Measurements from ENCODE around the gene RUSC2.

RUSC2 gene

DNA sequence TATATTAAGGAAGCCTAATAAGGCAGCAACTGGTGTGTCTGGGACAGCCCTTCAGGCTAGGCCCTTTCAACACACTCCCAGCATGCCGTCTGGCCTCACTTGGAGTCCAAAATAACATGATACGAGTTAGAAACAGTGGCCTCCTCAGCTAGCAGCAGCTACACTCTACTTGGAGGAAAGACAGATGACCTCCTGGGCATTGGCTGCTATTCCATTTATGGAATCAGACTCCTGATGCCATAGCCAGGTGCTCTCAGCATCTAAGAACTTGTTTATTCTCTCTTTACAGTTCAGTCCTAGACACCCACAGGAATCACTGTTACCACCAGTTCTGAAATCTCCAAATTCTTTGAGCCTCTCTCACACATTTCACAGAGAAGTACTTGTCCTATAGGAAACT is 31.8 kb downstream of the RUSC2 start:
- no peak for TF ChIP-seq FOXP2 (optimal IDR thresholded peaks at IDR 0.05; ENCODE audit: borderline replicate concordance, extremely low read depth, extremely low read length, insufficient read depth)
- TF ChIP-seq, protein P1, sequence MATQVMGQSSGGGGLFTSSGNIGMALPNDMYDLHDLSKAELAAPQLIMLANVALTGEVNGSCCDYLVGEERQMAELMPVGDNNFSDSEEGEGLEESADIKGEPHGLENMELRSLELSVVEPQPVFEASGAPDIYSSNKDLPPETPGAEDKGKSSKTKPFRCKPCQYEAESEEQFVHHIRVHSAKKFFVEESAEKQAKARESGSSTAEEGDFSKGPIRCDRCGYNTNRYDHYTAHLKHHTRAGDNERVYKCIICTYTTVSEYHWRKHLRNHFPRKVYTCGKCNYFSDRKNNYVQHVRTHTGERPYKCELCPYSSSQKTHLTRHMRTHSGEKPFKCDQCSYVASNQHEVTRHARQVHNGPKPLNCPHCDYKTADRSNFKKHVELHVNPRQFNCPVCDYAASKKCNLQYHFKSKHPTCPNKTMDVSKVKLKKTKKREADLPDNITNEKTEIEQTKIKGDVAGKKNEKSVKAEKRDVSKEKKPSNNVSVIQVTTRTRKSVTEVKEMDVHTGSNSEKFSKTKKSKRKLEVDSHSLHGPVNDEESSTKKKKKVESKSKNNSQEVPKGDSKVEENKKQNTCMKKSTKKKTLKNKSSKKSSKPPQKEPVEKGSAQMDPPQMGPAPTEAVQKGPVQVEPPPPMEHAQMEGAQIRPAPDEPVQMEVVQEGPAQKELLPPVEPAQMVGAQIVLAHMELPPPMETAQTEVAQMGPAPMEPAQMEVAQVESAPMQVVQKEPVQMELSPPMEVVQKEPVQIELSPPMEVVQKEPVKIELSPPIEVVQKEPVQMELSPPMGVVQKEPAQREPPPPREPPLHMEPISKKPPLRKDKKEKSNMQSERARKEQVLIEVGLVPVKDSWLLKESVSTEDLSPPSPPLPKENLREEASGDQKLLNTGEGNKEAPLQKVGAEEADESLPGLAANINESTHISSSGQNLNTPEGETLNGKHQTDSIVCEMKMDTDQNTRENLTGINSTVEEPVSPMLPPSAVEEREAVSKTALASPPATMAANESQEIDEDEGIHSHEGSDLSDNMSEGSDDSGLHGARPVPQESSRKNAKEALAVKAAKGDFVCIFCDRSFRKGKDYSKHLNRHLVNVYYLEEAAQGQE (IDR thresholded peaks at IDR 0.05; ENCODE audit: insufficient read depth in 1 of 2, low read depth in 2 of 2, low read length in 2 of 2): no peak
- no peak for TF ChIP-seq SIN3A (IDR thresholded peaks at IDR 0.05; ENCODE audit: borderline replicate concordance, insufficient read depth, low read length)
- TF ChIP-seq POLR2AphosphoS5 (IDR thresholded peaks at IDR 0.05; ENCODE audit: low read depth, low read length): no peak
- TF ChIP-seq TAF1 (IDR thresholded peaks at IDR 0.05; ENCODE audit: borderline replicate concordance, insufficient read depth, low read length): no peak

DNA sequence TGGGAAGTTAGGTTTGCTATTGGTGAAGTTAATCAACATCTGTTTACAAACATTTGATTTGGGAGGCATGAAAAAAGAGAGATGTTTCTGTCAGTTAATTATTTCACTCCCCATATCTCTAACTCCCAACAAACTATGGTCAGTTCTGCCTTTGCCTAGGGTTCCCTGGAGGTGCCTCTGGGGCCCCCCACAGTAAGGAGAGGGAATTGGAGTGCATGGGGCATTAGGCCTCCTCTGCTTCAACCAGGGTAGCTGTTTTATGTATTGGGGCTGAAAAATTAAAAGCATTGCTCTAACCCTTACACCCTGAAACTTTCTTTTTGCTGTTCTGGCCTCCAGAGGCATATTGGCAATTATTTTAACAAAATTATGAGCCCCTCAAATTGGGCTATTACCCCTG is 32.3 kb downstream of the RUSC2 start:
- no peak for TF ChIP-seq FOXP2 (optimal IDR thresholded peaks at IDR 0.05; ENCODE audit: borderline replicate concordance, extremely low read depth, extremely low read length, insufficient read depth)
- no peak for TF ChIP-seq SIN3A (IDR thresholded peaks at IDR 0.05; ENCODE audit: borderline replicate concordance, insufficient read depth, low read length)
- TF ChIP-seq POLR2AphosphoS5 (IDR thresholded peaks at IDR 0.05; ENCODE audit: low read depth, low read length): no peak
- TF ChIP-seq, protein P1 (IDR thresholded peaks at IDR 0.05; ENCODE audit: insufficient read depth in 1 of 2, low read depth in 2 of 2, low read length in 2 of 2): no peak
- TF ChIP-seq TAF1 (IDR thresholded peaks at IDR 0.05; ENCODE audit: borderline replicate concordance, insufficient read depth, low read length): no peak

DNA sequence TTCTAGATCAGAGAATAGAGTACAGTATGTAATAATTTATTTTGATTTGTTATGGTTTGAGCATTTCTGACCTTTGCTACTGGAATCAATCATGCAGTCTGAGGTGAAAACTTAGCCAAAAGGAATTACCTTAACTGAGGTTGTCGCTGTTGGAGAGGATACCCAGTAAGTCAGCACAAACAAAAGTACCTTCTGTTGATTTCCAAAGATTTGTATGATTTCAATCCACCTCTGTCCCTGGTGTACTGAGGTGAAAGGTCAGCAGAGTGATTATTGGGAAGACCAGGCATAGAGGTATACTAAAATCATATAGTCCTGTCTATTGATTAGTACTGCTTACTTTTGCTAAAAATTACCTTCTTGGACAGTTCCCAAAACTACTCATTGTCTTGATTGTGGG is 32.8 kb downstream of the RUSC2 start:
- TF ChIP-seq POLR2AphosphoS5 (IDR thresholded peaks at IDR 0.05; ENCODE audit: low read depth, low read length) (no peak), SIN3A (IDR thresholded peaks at IDR 0.05; ENCODE audit: borderline replicate concordance, insufficient read depth, low read length) (no peak), FOXP2 (optimal IDR thresholded peaks at IDR 0.05; ENCODE audit: borderline replicate concordance, extremely low read depth, extremely low read length, insufficient read depth) (no peak), TAF1 (IDR thresholded peaks at IDR 0.05; ENCODE audit: borderline replicate concordance, insufficient read depth, low read length) (no peak)
- TF ChIP-seq, protein P1 (IDR thresholded peaks at IDR 0.05; ENCODE audit: insufficient read depth in 1 of 2, low read depth in 2 of 2, low read length in 2 of 2): no peak

DNA sequence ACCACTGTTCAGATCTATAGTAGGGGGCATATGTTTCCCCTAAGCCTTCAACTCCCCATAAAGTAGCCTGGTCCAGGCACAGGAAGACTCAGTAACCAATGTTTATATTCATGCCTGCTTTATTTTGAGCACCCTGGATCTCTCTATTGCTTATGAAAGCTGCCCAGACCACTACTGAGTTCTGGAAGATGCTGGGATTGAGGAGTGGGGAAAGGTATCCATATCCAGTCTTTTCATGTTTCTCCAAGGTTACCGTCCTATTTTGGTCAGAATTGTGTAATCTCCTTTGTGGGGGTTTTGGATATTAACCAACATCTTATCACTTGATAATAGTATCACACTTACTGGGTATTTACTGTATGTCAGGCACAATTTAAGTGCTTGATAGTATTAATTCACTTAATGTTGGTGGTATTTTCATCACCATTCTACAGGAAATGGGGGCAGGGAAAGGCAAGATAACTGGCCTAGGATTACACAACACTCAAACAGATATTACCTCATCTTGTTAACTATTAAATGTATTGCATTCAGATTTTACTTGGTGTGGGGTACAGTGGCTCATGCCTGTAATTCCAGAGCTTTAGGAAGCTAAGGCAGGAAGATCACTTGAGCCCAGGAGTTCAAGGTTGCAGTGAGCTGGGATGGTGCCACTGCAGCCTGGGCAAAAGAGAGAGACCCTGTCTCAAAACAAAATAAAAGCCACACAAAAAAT is 36.3 kb downstream of the RUSC2 start:
- TF ChIP-seq TAF1 (IDR thresholded peaks at IDR 0.05; ENCODE audit: borderline replicate concordance, insufficient read depth, low read length) (no peak), SIN3A (IDR thresholded peaks at IDR 0.05; ENCODE audit: borderline replicate concordance, insufficient read depth, low read length) (no peak), FOXP2 (optimal IDR thresholded peaks at IDR 0.05; ENCODE audit: borderline replicate concordance, extremely low read depth, extremely low read length, insufficient read depth) (no peak), POLR2AphosphoS5 (IDR thresholded peaks at IDR 0.05; ENCODE audit: low read depth, low read length) (no peak)
- TF ChIP-seq, protein P1 (IDR thresholded peaks at IDR 0.05; ENCODE audit: insufficient read depth in 1 of 2, low read depth in 2 of 2, low read length in 2 of 2): no peak
